Transverse colon (tissue), 4 donors: ENCODE data around the gene DLG5. TPM values are rescaled to one million over a fixed set of nuclear protein-coding genes. Genes with fewer than 3 reads are reported as not detected.
A peak's percentile ranks its signal among the peaks of the same experiment; 100 is the strongest.
"Not testable (repeated sequence)": the region's sequence is repeated elsewhere in the genome, so short reads cannot be mapped to it uniquely, and the experiment has no call there.

Source experiments
- DNase-seq: peaks from one replicate; pipeline ENCODE4 v3.0.0-alpha.2; 2019
- H3K27ac ChIP-seq, 4 donors: fragments of 200-600 bp; sonication (generic); 2 replicates each; pipeline ENCODE4 v1.5.1; 2016 to 2018; ENCODE audit warnings: inconsistent platforms in 4 of 4
- H3K27me3 ChIP-seq: fragments of 200-600 bp; sonication (generic); 2 replicates; pipeline ENCODE4 v1.5.1; 2017; ENCODE audit warnings: inconsistent platforms
- H3K36me3 ChIP-seq, 4 donors: fragments of 200-600 bp; sonication (generic); 2 replicates each; pipeline ENCODE4 v1.5.1; 2017 to 2019; ENCODE audit warnings: inconsistent platforms in 4 of 4
- H3K4me1 ChIP-seq, 4 donors: fragments of 200-600 bp; sonication (generic); 2 replicates each; pipeline ENCODE4 v1.5.1; 2017 to 2020; ENCODE audit warnings: inconsistent platforms in 4 of 4
- H3K4me3 ChIP-seq, 4 donors: fragments of 200-600 bp; sonication (generic); 1 replicate in 1 of 4; 2 replicates in 3 of 4; pipeline versions ENCODE4 v1.5.1 to v1.6.1; 2017 to 2019; ENCODE audit warnings: inconsistent platforms in 4 of 4
- H3K9me3 ChIP-seq, 2 donors: fragments of 200-600 bp; sonication (generic); 2 replicates each; pipeline ENCODE4 v1.5.1; 2017 to 2019; ENCODE audit warnings: inconsistent platforms in 2 of 2
- EP300 ChIP-seq: sonication (generic); formaldehyde crosslinking; IDR thresholded peaks from one replicate; pipeline ENCODE4 v1.6.1; 2017; ENCODE audit warnings: antibody characterized with exemption, low read depth
- POLR2A ChIP-seq: fragments of 450-650 bp; IDR thresholded peaks from one replicate; pipeline ENCODE4 v1.6.1; 2016; ENCODE audit warnings: antibody characterized with exemption, mild to moderate bottlenecking, moderate library complexity
- POLR2AphosphoS5 ChIP-seq, 3 donors: sonication (generic); formaldehyde crosslinking; IDR thresholded peaks; one replicate each; pipeline ENCODE4 v1.6.1; 2016; ENCODE audit warnings: antibody characterized with exemption in 3 of 3
- WGBS, 2 donors: methylation state at CpG; one replicate each; pipeline ENCODE4 v1.1.5; 2018; ENCODE audit warnings: low coverage in 1 of 2; 5-methylcytosine and 5-hydroxymethylcytosine counted together
- in situ Hi-C, 4 donors: fragments of 200-750 bp; cut with MboI; loops; one replicate each; pipeline versions ENCODE4 v1.15.0 to v1.15.1; 2017; ENCODE audit warnings: low sequenced_read_pairs in 3 of 4, low pct_ligation_motif_present in 1 of 4, low pct_unique_long_range_greater_than_20kb in 1 of 4
- intact Hi-C: fragments of 100-400 bp; cut with DNase I; formaldehyde crosslinking; loops from one replicate; pipeline ENCODE4 v1.15.1; 2023; ENCODE audit warnings: low total_unique reads
- total RNA-seq, 4 donors: library from RNA; depleted of rRNA; stranded (reverse); fragments of >200 nt; gene quantifications; one replicate each; pipeline ENCODE4 v1.1.0, GENCODE V29; 2016
- TF ChIP-seq, protein P1 (sequence below), 5 experiments: fragments of 200-600 bp in 3 of 5; fragments of 450-650 bp in 2 of 5; sonication (generic) in 3 of 5; IDR thresholded peaks; 1 replicate in 2 of 5; 2 replicates in 3 of 5; pipeline ENCODE4 v1.5.1; 2016 to 2017; ENCODE audit warnings: antibody characterized with exemption in 5 of 5, inconsistent platforms in 3 of 5, mild to moderate bottlenecking in 2 of 5, moderate library complexity in 1 of 5

Gene DLG5
- total RNA-seq, 4 donors from 2014 or later: 31.4 to 90.1 (median 44.6) TPM

DNA sequence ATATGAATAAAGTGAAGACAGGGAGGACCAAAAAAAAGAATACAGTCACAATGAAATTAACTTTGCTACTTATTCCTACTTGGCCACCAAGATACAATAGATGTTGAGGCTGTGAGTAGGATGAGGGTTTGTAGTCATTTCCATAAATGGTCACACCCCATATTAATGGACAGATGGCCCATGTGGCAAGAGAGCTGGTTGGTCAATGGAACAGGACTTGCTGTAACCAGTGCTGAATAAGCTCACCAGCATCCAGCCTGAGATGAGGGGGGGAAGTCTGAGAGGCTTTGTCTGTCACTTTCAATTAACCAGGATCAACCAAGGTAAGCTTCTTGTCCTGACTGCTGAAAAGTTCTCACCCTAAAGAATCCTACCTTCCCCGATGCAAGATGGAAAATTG lies 158.5 kb downstream of the DLG5 start:
- no peaks in the 10 kb centered on the region for H3K27me3 ChIP-seq
- H3K4me1 ChIP-seq: no peaks in the 10 kb centered on the region
- H3K9me3 ChIP-seq: no peaks in the 10 kb centered on the region
- no peak for DNase-seq
- intact Hi-C loops: no loop called here
- WGBS, 2 donors: 83 to 88% methylated on average over 1 of the region's 1 CpG
- H3K27ac ChIP-seq: no peak overlapping the region
- TF ChIP-seq POLR2AphosphoS5 (IDR thresholded peaks at IDR 0.05): no peak
- TF ChIP-seq POLR2A: no peak
- TF ChIP-seq, protein P1, sequence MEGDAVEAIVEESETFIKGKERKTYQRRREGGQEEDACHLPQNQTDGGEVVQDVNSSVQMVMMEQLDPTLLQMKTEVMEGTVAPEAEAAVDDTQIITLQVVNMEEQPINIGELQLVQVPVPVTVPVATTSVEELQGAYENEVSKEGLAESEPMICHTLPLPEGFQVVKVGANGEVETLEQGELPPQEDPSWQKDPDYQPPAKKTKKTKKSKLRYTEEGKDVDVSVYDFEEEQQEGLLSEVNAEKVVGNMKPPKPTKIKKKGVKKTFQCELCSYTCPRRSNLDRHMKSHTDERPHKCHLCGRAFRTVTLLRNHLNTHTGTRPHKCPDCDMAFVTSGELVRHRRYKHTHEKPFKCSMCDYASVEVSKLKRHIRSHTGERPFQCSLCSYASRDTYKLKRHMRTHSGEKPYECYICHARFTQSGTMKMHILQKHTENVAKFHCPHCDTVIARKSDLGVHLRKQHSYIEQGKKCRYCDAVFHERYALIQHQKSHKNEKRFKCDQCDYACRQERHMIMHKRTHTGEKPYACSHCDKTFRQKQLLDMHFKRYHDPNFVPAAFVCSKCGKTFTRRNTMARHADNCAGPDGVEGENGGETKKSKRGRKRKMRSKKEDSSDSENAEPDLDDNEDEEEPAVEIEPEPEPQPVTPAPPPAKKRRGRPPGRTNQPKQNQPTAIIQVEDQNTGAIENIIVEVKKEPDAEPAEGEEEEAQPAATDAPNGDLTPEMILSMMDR (IDR thresholded peaks at IDR 0.05): no peak
- no peak for TF ChIP-seq EP300
- no peaks in the 10 kb centered on the region for H3K36me3 ChIP-seq
- H3K4me3 ChIP-seq: no peak overlapping the region
- in situ Hi-C loops: no loop called here

DNA sequence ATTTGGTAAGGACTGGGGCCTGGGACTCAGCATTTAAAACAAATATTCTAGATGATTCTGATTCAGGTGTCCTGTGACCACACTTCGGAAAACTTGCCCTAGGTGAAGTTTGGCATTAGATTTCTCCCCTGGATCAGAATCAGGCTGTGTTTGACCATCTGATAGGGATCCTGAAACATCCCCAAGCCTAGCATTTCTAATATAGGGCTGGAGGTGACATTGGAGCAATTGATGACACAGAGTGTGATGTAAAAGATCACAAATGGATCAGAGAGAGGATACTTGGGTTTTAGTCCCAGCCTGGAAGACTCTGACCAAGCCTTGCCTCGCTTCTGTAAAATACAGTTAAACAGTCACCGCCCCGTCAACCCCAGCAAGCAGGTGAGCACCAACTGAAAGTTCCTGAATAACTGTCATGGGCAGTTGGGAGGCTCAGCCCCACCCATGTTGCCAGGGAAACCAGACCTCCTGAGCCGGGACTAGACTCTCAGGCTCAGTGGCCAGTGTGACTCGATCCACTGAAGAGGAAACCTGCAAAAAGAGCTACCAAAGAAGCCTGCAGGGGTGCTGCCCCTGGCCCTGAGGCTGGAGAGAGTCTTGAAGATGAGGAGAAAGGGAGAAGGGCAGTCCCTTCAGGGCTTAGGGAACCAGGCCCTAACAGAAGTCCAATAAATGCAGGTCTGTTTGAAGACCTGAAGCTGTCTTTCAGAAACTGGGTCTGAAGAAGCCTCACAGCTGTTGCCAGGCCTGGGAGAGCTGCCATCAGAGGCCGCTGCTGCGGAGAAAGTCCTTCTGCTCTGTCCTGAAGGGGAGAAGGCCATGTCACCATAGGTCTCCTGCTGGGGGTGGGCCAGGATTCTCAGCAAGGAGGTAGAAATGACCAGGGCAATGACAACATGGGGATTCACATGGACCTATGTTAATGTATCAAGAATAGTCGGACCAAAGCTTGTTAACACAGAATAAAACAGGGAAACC lies 162.8 kb downstream of the DLG5 start:
- no peaks in the 10 kb centered on the region for H3K9me3 ChIP-seq
- no peak for DNase-seq
- H3K4me3 ChIP-seq: no peak overlapping the region
- TF ChIP-seq POLR2AphosphoS5 (IDR thresholded peaks at IDR 0.05): no peak
- TF ChIP-seq EP300: no peak
- TF ChIP-seq POLR2A: no peak
- TF ChIP-seq, protein P1 (IDR thresholded peaks at IDR 0.05): no peak
- no peaks in the 10 kb centered on the region for H3K36me3 ChIP-seq
- H3K27ac ChIP-seq: no peak overlapping the region
- intact Hi-C loops: no loop called here
- H3K27me3 ChIP-seq: no peaks in the 10 kb centered on the region
- 47 to 65% methylated on average over 4 to 9 of the region's 9 CpGs for WGBS, 2 donors
- in situ Hi-C loops: no loop called here
- no peaks in the 10 kb centered on the region for H3K4me1 ChIP-seq

DNA sequence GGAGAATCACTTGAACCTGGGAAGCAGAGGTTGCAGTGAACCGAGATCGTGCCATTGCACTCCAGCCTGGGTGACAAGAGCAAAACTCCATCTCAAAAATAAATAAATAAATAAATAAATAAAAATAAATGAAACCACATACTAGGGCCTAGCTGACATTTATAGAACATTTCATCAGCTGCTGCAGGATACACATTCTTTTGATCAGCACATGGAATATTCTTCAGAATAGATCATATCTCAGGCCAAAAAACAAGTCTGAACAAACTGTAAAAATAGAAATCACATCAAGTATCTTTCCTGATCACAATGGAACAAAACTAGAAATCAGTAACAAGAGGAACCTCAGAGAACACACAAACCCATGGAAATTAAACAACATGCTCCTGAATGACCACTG lies 168.1 kb downstream of the DLG5 start:
- H3K4me3 ChIP-seq, in situ Hi-C loops, DNase-seq, H3K9me3 ChIP-seq, H3K27ac ChIP-seq, intact Hi-C loops, H3K4me1 ChIP-seq, H3K27me3 ChIP-seq, H3K36me3 ChIP-seq: not testable (repeated sequence)
- WGBS, 2 donors: 86 to 100% methylated on average over 2 of the region's 2 CpGs

DNA sequence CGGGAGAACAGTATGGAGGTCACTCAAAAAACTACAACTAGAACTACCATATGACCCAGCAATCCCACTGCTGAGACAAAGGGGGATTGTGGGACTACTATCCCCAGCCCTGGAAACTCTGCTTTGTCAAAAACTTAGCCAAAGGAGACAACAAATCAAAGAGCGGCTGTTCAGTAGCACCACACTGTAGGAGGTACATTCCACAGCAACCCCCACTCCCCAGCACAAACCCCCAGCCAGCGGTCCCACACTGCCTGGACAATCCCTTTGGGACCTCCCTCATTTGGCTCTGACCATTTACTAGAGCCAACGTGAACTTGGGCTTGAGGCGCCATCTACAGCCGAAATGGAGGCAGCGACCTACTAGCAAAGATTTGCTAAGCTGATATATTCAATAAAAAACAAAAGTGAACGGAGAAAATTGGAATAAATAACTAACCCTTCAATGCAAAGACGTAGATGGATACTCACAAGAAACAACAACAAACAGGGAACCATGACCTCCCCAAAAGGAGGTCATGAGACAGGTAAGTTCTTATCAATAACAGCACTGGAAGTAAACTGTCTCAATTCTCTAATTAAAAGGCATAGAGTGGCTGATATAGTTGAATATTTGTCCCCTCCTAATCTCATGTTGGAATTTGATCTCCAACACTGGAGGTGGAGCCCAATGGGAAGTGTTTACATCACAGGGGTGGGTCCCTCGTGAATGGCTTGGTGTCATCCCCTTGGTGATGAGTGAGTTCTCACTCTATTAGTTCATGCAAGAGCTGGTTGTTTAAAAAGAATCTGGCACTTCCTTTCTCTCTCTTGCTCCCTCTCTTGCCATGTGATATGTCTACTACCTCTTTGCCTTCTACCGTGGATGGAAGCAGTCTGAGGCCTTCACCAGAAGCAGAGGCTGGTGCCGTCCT lies 170.0 kb downstream of the DLG5 start:
- H3K9me3 ChIP-seq: no peaks in the 10 kb centered on the region
- no peaks in the 10 kb centered on the region for H3K4me1 ChIP-seq
- peak; percentile 24 for DNase-seq
- intact Hi-C loops (no loop called here), in situ Hi-C loops (no loop called here)
- no peaks in the 10 kb centered on the region for H3K27me3 ChIP-seq
- no peaks in the 10 kb centered on the region for H3K36me3 ChIP-seq
- H3K4me3 ChIP-seq: no peak overlapping the region
- WGBS, 2 donors: 28 to 34% methylated on average over 6 to 12 of the region's 12 CpGs
- TF ChIP-seq POLR2AphosphoS5 (IDR thresholded peaks at IDR 0.05) (no peak), EP300 (no peak)
- TF ChIP-seq, protein P1 (IDR thresholded peaks at IDR 0.05): peak in 4 of 5 experiments; percentile 34 to 47 (median 41)
- no peak overlapping the region for H3K27ac ChIP-seq
